Mesothelial cell of epicardium (in vitro differentiated cells): ENCODE results near the gene SV2A. TPM values are rescaled to one million over a fixed set of nuclear protein-coding genes. Genes with fewer than 3 reads are reported as not detected.

Experiments used
- DNase-seq, 2 experiments: peaks; one replicate each; pipeline ENCODE4 v3.0.0; 2021; ENCODE audit warnings: low spot score in 2 of 2; ENCODE audit not compliant: unreplicated experiment in 2 of 2
- H3K27ac Mint-ChIP-seq: 2 replicates; pipeline ENCODE4 v1.8.0; 2021; ENCODE audit warnings: mixed read lengths
- H3K27me3 Mint-ChIP-seq: 2 replicates; pipeline ENCODE4 v1.8.0; 2021; ENCODE audit warnings: low read depth, mixed read lengths
- H3K36me3 Mint-ChIP-seq: 2 replicates; pipeline ENCODE4 v1.8.0; 2021; ENCODE audit warnings: mixed read lengths
- H3K4me1 Mint-ChIP-seq: 2 replicates; pipeline ENCODE4 v1.8.0; 2021; ENCODE audit warnings: mixed read lengths
- H3K4me3 Mint-ChIP-seq: 2 replicates; pipeline ENCODE4 v1.8.0; 2021; ENCODE audit warnings: mild to moderate bottlenecking, moderate library complexity, mixed read lengths
- H3K9me3 Mint-ChIP-seq: 2 replicates; pipeline ENCODE4 v1.8.0; 2021; ENCODE audit warnings: mixed read lengths
- CTCF ChIP-seq: fragments of 200-600 bp; sonication (generic); IDR thresholded peaks from one replicate; pipeline ENCODE4 v1.5.0; 2021; ENCODE audit warnings: antibody characterized with exemption; ENCODE audit not compliant: unreplicated experiment
- total RNA-seq: library from RNA; stranded (reverse); gene quantifications from 3 replicates; pipeline ENCODE4 v1.2.1, GENCODE V29; 2021

The SV2A gene
- total RNA-seq, 1 donor from 2014 or later: 20.3 TPM

GRCh38 chr1:149884433-149885338 lies 33.0 kb downstream of the SV2A start:
- no peak for DNase-seq
- no peaks in the 10 kb centered on the region for H3K27me3 Mint-ChIP-seq
- peaks cover 2% of the 10 kb centered on the region for H3K4me1 Mint-ChIP-seq
- no peaks in the 10 kb centered on the region for H3K36me3 Mint-ChIP-seq
- TF ChIP-seq CTCF: no peak
- H3K27ac Mint-ChIP-seq: no peak overlapping the region
- H3K4me3 Mint-ChIP-seq: no peak overlapping the region
- no peaks in the 10 kb centered on the region for H3K9me3 Mint-ChIP-seq

- no peak for TF ChIP-seq CTCF
- no peak for DNase-seq
- Mint-ChIP-seq H3K4me1 (no peaks in the 10 kb centered on the region), H3K27ac (no peak overlapping the region), H3K36me3 (no peaks in the 10 kb centered on the region), H3K9me3 (no peaks in the 10 kb centered on the region), H3K4me3 (no peak overlapping the region), H3K27me3 (no peaks in the 10 kb centered on the region)
Measured at GRCh38 chr1:149883598-149884247, 33.9 kb downstream of the SV2A start.

GRCh38 chr1:149881876-149882275 lies 35.8 kb downstream of the SV2A start:
- Mint-ChIP-seq H3K9me3 (no peaks in the 10 kb centered on the region), H3K27ac (no peak overlapping the region), H3K36me3 (no peaks in the 10 kb centered on the region), H3K4me1 (no peaks in the 10 kb centered on the region), H3K27me3 (no peaks in the 10 kb centered on the region), H3K4me3 (no peak overlapping the region)
- no peak for DNase-seq
- TF ChIP-seq CTCF: no peak

GRCh38 chr1:149879556-149879955 lies 38.1 kb downstream of the SV2A start:
- no peaks in the 10 kb centered on the region for H3K27me3 Mint-ChIP-seq

More at GRCh38 chr1:149879556-149879955, 38.1 kb downstream of the SV2A start:
- Mint-ChIP-seq H3K4me1 (no peaks in the 10 kb centered on the region), H3K9me3 (no peaks in the 10 kb centered on the region), H3K4me3 (no peak overlapping the region), H3K36me3 (no peaks in the 10 kb centered on the region), H3K27ac (no peak overlapping the region)
- TF ChIP-seq CTCF: no peak
- no peak for DNase-seq
